Neural cell (in vitro differentiated cells): ENCODE measurements around the gene SH3BGRL. TPM values are rescaled to one million over a fixed set of nuclear protein-coding genes. Genes with fewer than 3 reads are reported as not detected.

Source experiments
- H2AFZ ChIP-seq: fragments of 200-600, 300-800 bp; sonication (generic), shearing (Covaris generic); 2 replicates; pipeline ENCODE4 v1.6.0; 2014; ENCODE audit warnings: low read depth, mild to moderate bottlenecking, antibody characterized with exemption, low read length, moderate library complexity
- H3F3A ChIP-seq: fragments of 200-600 bp; shearing (Covaris generic); 2 replicates; pipeline ENCODE4 v1.6.1; 2016; ENCODE audit warnings: mild to moderate bottlenecking, moderate library complexity, mixed read lengths, antibody characterized with exemption, low read length; ENCODE audit not compliant: insufficient read depth, poor library complexity, severe bottlenecking
- H3K27ac ChIP-seq: fragments of 200-600, 300-800 bp; sonication (generic), shearing (Covaris generic); 2 replicates; pipeline ENCODE4 v1.5.1; 2014; ENCODE audit warnings: mild to moderate bottlenecking, low read length, moderate library complexity
- H3K27me3 ChIP-seq: fragments of 300-800, 200-600 bp; sonication (generic), shearing (Covaris generic); 2 replicates; pipeline ENCODE4 v1.6.0; 2014; ENCODE audit warnings: mild to moderate bottlenecking, low read depth, low read length, moderate library complexity; ENCODE audit not compliant: insufficient read depth
- H3K36me3 ChIP-seq: fragments of 300-800, 200-600 bp; sonication (generic), shearing (Covaris generic); 2 replicates; pipeline ENCODE4 v1.5.1; 2014; ENCODE audit warnings: mild to moderate bottlenecking, antibody characterized with exemption, low read length, moderate library complexity; ENCODE audit not compliant: insufficient read depth
- H3K4me2 ChIP-seq: fragments of 300-800, 200-600 bp; sonication (generic), shearing (Covaris generic); 2 replicates; pipeline ENCODE4 v1.6.0; 2014; ENCODE audit warnings: mild to moderate bottlenecking, low read length
- H3K4me3 ChIP-seq: fragments of 300-800, 200-600 bp; sonication (generic), shearing (Covaris generic); 2 replicates; pipeline ENCODE4 v1.5.1; 2014; ENCODE audit warnings: mild to moderate bottlenecking, low read length, moderate library complexity
- H3K79me2 ChIP-seq: fragments of 200-600 bp; shearing (Covaris generic); replicated peaks from 2 replicates; pipeline ENCODE4 v1.6.0; 2014; ENCODE audit warnings: mild to moderate bottlenecking, low read length, moderate library complexity; ENCODE audit not compliant: insufficient read depth
- H3K9ac ChIP-seq: fragments of 300-800, 200-600 bp; sonication (generic), shearing (Covaris generic); 2 replicates; pipeline ENCODE4 v1.6.1; 2016; ENCODE audit warnings: mild to moderate bottlenecking, low read length, mixed read lengths
- H3K9me2 ChIP-seq: fragments of 200-600 bp; shearing (Covaris generic); 2 replicates; pipeline ENCODE4 v1.6.1; 2016; ENCODE audit warnings: mild to moderate bottlenecking, low read length, mixed read lengths; ENCODE audit not compliant: insufficient read depth
- H3K9me3 ChIP-seq: fragments of 200-600, 300-800 bp; sonication (generic), shearing (Covaris generic); 2 replicates; pipeline ENCODE4 v1.6.1; 2016; ENCODE audit warnings: mild to moderate bottlenecking, mixed run types, low read length, moderate library complexity, mixed read lengths
- H4K20me1 ChIP-seq: fragments of 200-600 bp; shearing (Covaris generic); 2 replicates; pipeline ENCODE4 v1.6.1; 2016; ENCODE audit warnings: mild to moderate bottlenecking, mixed run types; ENCODE audit not compliant: insufficient read depth
- CTCF ChIP-seq: fragments of 450-650 bp; IDR thresholded peaks from 2 replicates; pipeline ENCODE4 v1.5.1; 2014; ENCODE audit warnings: antibody characterized with exemption, mild to moderate bottlenecking, moderate library complexity; ENCODE audit not compliant: poor library complexity, severe bottlenecking
- EP300 ChIP-seq: fragments of 450-650 bp; conservative IDR thresholded peaks from 2 replicates; pipeline ENCODE4 v1.6.1; 2014; ENCODE audit warnings: antibody characterized with exemption, mild to moderate bottlenecking, moderate library complexity; ENCODE audit not compliant: poor library complexity, severe bottlenecking
- EZH2 ChIP-seq: fragments of 200-600, 300-800 bp; shearing (Covaris generic), sonication (generic); IDR thresholded peaks from 2 replicates; pipeline ENCODE4 v1.6.1; 2014; ENCODE audit warnings: antibody characterized with exemption, low read length, borderline replicate concordance, mild to moderate bottlenecking; ENCODE audit not compliant: insufficient read depth, poor library complexity, severe bottlenecking
- MXI1 ChIP-seq: fragments of 450-650 bp; conservative IDR thresholded peaks from 2 replicates; pipeline ENCODE4 v1.6.1; 2014; ENCODE audit warnings: antibody characterized with exemption, mild to moderate bottlenecking; ENCODE audit not compliant: poor library complexity, severe bottlenecking
- POLR2AphosphoS5 ChIP-seq: IDR thresholded peaks from 2 replicates; pipeline ENCODE4 v1.6.1; 2012
- RAD21 ChIP-seq: fragments of 450-650 bp; conservative IDR thresholded peaks from 2 replicates; pipeline ENCODE4 v1.6.1; 2014; ENCODE audit warnings: antibody characterized with exemption, mild to moderate bottlenecking, moderate library complexity
- SMC3 ChIP-seq: fragments of 450-650 bp; conservative IDR thresholded peaks from 2 replicates; pipeline ENCODE4 v1.6.1; 2014; ENCODE audit warnings: antibody characterized with exemption, mild to moderate bottlenecking, moderate library complexity; ENCODE audit not compliant: poor library complexity
- TAF1 ChIP-seq: IDR thresholded peaks from 2 replicates; pipeline ENCODE4 v1.6.1; 2012; ENCODE audit warnings: low read depth
- polyA plus RNA-seq: library from polyadenylated mRNA; depleted of rRNA; stranded (reverse); fragments of >200 nt; gene quantifications from 2 replicates; pipeline ENCODE4 v1.2.3, GENCODE V29; 2014
- TF ChIP-seq, protein P1 (sequence below): IDR thresholded peaks from 2 replicates; pipeline ENCODE4 v1.6.1; 2012; ENCODE audit warnings: borderline replicate concordance

Gene SH3BGRL
- polyA plus RNA-seq, 1 donor from 2014 or later = 120 TPM

GRCh38 chrX:81206476-81206875, 4.6 kb downstream of the SH3BGRL start:
- Histone ChIP-seq H3K9me3 (no peaks in the 10 kb centered on the region), H3K27me3 (no peaks in the 10 kb centered on the region), H3K36me3 (no peaks in the 10 kb centered on the region), H3K9me2 (no peaks in the 10 kb centered on the region), H4K20me1 (no peaks in the 10 kb centered on the region), H3F3A (no peaks in the 10 kb centered on the region), H3K27ac (no peak overlapping the region), H2AFZ (no peak overlapping the region), H3K79me2 (peaks cover 20% of the 10 kb centered on the region), H3K4me3 (no peak overlapping the region), H3K4me2 (no peak overlapping the region), H3K9ac (no peak overlapping the region)
- TF ChIP-seq, protein P1, sequence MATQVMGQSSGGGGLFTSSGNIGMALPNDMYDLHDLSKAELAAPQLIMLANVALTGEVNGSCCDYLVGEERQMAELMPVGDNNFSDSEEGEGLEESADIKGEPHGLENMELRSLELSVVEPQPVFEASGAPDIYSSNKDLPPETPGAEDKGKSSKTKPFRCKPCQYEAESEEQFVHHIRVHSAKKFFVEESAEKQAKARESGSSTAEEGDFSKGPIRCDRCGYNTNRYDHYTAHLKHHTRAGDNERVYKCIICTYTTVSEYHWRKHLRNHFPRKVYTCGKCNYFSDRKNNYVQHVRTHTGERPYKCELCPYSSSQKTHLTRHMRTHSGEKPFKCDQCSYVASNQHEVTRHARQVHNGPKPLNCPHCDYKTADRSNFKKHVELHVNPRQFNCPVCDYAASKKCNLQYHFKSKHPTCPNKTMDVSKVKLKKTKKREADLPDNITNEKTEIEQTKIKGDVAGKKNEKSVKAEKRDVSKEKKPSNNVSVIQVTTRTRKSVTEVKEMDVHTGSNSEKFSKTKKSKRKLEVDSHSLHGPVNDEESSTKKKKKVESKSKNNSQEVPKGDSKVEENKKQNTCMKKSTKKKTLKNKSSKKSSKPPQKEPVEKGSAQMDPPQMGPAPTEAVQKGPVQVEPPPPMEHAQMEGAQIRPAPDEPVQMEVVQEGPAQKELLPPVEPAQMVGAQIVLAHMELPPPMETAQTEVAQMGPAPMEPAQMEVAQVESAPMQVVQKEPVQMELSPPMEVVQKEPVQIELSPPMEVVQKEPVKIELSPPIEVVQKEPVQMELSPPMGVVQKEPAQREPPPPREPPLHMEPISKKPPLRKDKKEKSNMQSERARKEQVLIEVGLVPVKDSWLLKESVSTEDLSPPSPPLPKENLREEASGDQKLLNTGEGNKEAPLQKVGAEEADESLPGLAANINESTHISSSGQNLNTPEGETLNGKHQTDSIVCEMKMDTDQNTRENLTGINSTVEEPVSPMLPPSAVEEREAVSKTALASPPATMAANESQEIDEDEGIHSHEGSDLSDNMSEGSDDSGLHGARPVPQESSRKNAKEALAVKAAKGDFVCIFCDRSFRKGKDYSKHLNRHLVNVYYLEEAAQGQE = no peak
- TF ChIP-seq EP300 (no peak), RAD21 (no peak)

DNA sequence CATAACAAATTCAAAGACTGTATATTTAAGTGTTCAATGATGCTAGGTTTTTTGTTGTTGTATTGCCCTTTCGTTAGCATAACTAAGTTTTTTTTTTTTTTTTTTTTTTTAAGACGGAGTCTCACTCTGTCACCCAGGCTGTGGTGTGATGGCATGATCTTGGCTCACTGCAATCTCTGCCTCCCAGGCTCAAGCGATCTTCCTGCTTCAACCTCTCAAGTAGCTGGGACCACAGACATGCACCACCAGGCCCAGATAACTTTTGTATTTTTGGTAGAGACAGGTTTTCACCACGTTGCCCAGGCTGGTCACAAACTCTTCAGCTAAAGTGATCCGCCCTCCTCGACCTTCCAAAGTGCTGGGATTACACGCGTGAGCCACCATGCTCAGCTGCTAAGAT, 7.0 kb downstream of the SH3BGRL start:
- Histone ChIP-seq H2AFZ (no peak overlapping the region), H3K9ac (no peak overlapping the region), H3K4me3 (no peak overlapping the region), H3K4me2 (no peak overlapping the region), H3K36me3 (no peaks in the 10 kb centered on the region), H3F3A (no peaks in the 10 kb centered on the region), H4K20me1 (no peaks in the 10 kb centered on the region), H3K79me2 (peaks cover 6% of the 10 kb centered on the region), H3K9me3 (no peaks in the 10 kb centered on the region), H3K9me2 (no peaks in the 10 kb centered on the region), H3K27me3 (no peaks in the 10 kb centered on the region), H3K27ac (no peak overlapping the region)
- TF ChIP-seq SMC3 = no peak
- TF ChIP-seq CTCF = no peak
- TF ChIP-seq EZH2 = no peak
- no peak for TF ChIP-seq RAD21
- no peak for TF ChIP-seq MXI1
- TF ChIP-seq, protein P1 = no peak
- no peak for TF ChIP-seq EP300
- TF ChIP-seq POLR2AphosphoS5 = no peak
- TF ChIP-seq TAF1 = no peak
